Central memory CD8-positive, alpha-beta T cell (primary cell): ENCODE measurements around the gene GRIA4.

Source experiments
- ATAC-seq: fragments of 150-1000 bp; cut with Tn5 transposase; replicated peaks from 2 replicates; pipeline ENCODE4 v1.10.0; 2022; ENCODE audit warnings: mild to moderate bottlenecking, moderate FRiP score, moderate number of reproducible peaks; ENCODE audit not compliant: poor library complexity, severe bottlenecking; ENCODE audit errors: extremely low read depth
- DNase-seq, 2 donors: peaks; one replicate each; pipeline ENCODE4 v3.0.0; 2021; ENCODE audit warnings: low spot score in 2 of 2
- H3K27ac Mint-ChIP-seq: one replicate; pipeline ENCODE4 v1.8.0; 2022; ENCODE audit warnings: low read depth, mild to moderate bottlenecking, moderate library complexity, mixed read lengths
- H3K27me3 Mint-ChIP-seq: one replicate; pipeline ENCODE4 v1.8.0; 2022; ENCODE audit warnings: mixed read lengths
- H3K36me3 Mint-ChIP-seq: one replicate; pipeline ENCODE4 v1.8.0; 2022; ENCODE audit warnings: mild to moderate bottlenecking, moderate library complexity, mixed read lengths; ENCODE audit not compliant: insufficient read depth
- H3K4me1 Mint-ChIP-seq: one replicate; pipeline ENCODE4 v1.8.0; 2022; ENCODE audit warnings: mixed read lengths
- H3K4me3 Mint-ChIP-seq: one replicate; pipeline ENCODE4 v1.8.0; 2022; ENCODE audit warnings: mild to moderate bottlenecking, moderate library complexity, mixed read lengths
- H3K9me3 Mint-ChIP-seq: one replicate; pipeline ENCODE4 v1.8.0; 2022; ENCODE audit warnings: mixed read lengths

GRIA4 gene

GRCh38 chr11:105906517-105906916 lies 296.6 kb downstream of the GRIA4 start:
- Mint-ChIP-seq H3K9me3 (no peaks in the 10 kb centered on the region), H3K4me1 (no peaks in the 10 kb centered on the region), H3K36me3 (no peaks in the 10 kb centered on the region), H3K4me3 (no peak overlapping the region), H3K27ac (no peak overlapping the region), H3K27me3 (peaks cover 15% of the 10 kb centered on the region)
- DNase-seq (no peak), ATAC-seq (no peak)

- no peak for ATAC-seq
- no peaks in the 10 kb centered on the region for H3K4me1 Mint-ChIP-seq
- H3K4me3 Mint-ChIP-seq: no peak overlapping the region
- DNase-seq: no peak
- H3K27ac Mint-ChIP-seq: no peak overlapping the region
- H3K9me3 Mint-ChIP-seq: no peaks in the 10 kb centered on the region
- no peaks in the 10 kb centered on the region for H3K36me3 Mint-ChIP-seq
- peaks cover 7% of the 10 kb centered on the region for H3K27me3 Mint-ChIP-seq
These were observed 297.4 kb downstream of the GRIA4 start for GRCh38 chr11:105907319-105907718.

DNA sequence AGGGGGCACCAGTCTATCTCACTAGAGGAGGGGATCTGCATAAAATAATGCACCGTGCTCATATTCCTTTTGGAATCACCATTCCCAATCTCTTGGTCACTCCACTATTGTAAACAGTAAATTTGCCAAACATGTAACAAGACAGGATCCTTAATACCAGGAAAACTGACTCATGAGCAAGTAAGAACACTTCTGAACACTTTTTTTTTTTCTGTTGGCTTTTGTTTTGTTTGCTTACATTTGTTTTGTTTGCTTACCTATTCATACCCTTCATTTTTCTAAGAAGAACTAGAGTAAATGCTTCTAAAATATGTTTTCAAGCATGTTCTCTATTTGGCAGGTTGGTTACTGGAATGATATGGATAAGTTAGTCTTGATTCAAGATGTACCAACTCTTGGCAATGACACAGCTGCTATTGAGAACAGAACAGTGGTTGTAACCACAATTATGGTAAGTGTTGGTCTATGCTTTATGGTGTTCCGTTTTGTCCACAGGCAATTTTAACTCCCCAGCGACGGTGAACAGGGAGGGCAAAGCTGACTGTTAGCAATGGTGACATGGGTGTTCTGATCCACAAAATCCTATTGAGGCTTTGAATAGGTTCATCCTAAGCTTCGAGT lies 300.3 kb downstream of the GRIA4 start:
- Mint-ChIP-seq H3K36me3 (no peaks in the 10 kb centered on the region), H3K9me3 (no peaks in the 10 kb centered on the region), H3K27ac (no peak overlapping the region), H3K27me3 (no peaks in the 10 kb centered on the region), H3K4me3 (no peak overlapping the region), H3K4me1 (no peaks in the 10 kb centered on the region)
- no peak for ATAC-seq
- no peak for DNase-seq

- H3K27me3 Mint-ChIP-seq: no peaks in the 10 kb centered on the region
- H3K4me3 Mint-ChIP-seq: no peak overlapping the region
- no peak overlapping the region for H3K27ac Mint-ChIP-seq
- no peaks in the 10 kb centered on the region for H3K9me3 Mint-ChIP-seq
- no peaks in the 10 kb centered on the region for H3K4me1 Mint-ChIP-seq
- ATAC-seq (no peak), DNase-seq (no peak)
- H3K36me3 Mint-ChIP-seq: no peaks in the 10 kb centered on the region
These were observed 301.6 kb downstream of the GRIA4 start for GRCh38 chr11:105911454-105911853.

DNA sequence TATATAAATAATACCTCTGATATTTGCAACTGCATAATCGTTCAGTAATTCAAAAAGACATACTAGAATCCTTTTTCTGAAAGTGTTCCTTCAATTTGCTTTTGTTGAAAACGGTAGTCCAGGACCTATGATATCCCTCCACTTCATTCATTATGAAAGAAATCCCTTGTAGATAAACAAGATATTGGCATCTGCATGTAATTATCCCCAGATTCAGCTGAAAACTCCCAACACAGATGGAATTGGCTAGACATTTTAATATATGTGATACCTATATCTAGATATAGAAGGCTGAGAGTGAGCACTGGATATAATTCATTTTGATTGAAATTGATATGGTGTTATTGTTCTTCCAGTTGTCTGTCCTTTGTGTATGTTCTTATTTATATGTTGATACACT lies 302.8 kb downstream of the GRIA4 start:
- no peak for ATAC-seq
- Mint-ChIP-seq H3K27ac (no peak overlapping the region), H3K9me3 (no peaks in the 10 kb centered on the region)

DNA sequence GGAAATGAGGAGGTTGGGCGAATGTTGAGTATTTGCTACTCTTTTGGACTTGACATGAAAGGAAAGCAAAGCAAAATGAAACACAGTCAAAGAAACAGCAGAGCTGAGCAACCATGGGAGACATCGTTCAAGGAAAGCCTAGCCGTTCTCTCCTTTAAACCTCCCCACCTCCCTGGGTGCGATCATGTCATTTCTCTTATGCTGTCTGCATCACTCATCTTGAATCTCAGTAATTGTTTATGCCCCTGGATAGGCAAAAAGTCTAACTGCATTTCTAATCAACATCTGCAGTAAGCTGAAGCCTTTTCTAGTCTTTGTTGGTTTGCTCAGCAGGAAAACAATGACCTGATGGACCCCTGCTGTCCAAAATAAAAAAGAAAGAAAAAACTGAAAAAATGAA lies 305.1 kb downstream of the GRIA4 start:
- DNase-seq: no peak
- Mint-ChIP-seq H3K4me1 (no peaks in the 10 kb centered on the region), H3K9me3 (no peaks in the 10 kb centered on the region), H3K27ac (no peak overlapping the region), H3K36me3 (no peaks in the 10 kb centered on the region), H3K27me3 (no peaks in the 10 kb centered on the region), H3K4me3 (no peak overlapping the region)
- no peak for ATAC-seq

More for the DNA sequence above, 302.8 kb downstream of the GRIA4 start:
- Mint-ChIP-seq H3K36me3 (no peaks in the 10 kb centered on the region), H3K27me3 (no peaks in the 10 kb centered on the region), H3K4me1 (no peaks in the 10 kb centered on the region), H3K4me3 (no peak overlapping the region)
- no peak for DNase-seq

- H3K4me1 Mint-ChIP-seq: no peaks in the 10 kb centered on the region
- H3K27me3 Mint-ChIP-seq: no peaks in the 10 kb centered on the region
- H3K36me3 Mint-ChIP-seq: no peaks in the 10 kb centered on the region
- no peak overlapping the region for H3K27ac Mint-ChIP-seq
- ATAC-seq (no peak), DNase-seq (no peak)
- H3K9me3 Mint-ChIP-seq: no peaks in the 10 kb centered on the region
- H3K4me3 Mint-ChIP-seq: no peak overlapping the region
These were observed 308.2 kb downstream of the GRIA4 start for GRCh38 chr11:105918039-105918438.

DNA sequence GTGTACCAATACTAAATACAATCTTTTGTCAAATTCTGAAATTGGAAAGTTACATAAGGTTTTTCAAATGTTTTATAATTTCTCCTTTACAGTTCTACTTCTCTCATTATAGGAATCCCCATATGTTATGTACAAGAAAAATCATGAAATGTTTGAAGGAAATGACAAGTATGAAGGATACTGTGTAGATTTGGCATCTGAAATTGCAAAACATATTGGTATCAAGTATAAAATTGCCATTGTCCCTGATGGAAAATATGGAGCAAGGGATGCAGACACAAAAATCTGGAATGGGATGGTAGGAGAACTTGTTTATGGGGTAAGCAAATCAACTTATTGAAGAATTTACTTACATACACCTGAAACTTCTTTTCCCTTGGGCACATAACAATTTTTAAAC lies 308.7 kb downstream of the GRIA4 start:
- H3K9me3 Mint-ChIP-seq: no peaks in the 10 kb centered on the region
- no peak for DNase-seq
- ATAC-seq: no peak
- no peak overlapping the region for H3K27ac Mint-ChIP-seq
- no peaks in the 10 kb centered on the region for H3K4me1 Mint-ChIP-seq
- H3K4me3 Mint-ChIP-seq: no peak overlapping the region
- no peaks in the 10 kb centered on the region for H3K27me3 Mint-ChIP-seq
- no peaks in the 10 kb centered on the region for H3K36me3 Mint-ChIP-seq

DNA sequence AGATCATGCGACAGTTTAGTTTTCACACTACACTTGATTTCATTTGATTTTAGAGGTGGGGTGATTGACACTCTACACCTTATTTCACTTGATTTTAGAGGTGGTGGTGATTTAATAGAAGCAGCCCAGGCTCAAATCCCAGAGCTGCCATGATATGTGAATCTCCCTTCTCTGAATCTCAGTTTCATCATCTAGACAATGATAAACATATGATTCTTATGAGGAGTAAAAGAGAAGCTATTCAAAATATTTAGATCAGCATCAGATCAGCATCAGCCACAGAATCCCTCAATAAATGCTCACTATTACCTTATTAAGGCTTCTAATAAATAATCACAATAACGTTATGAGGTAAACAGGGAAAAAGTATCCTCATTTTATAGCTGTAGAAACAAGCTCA lies 313.4 kb downstream of the GRIA4 start:
- DNase-seq (no peak), ATAC-seq (no peak)
- Mint-ChIP-seq H3K4me1 (no peaks in the 10 kb centered on the region), H3K9me3 (no peaks in the 10 kb centered on the region), H3K36me3 (no peaks in the 10 kb centered on the region), H3K4me3 (no peak overlapping the region), H3K27me3 (no peaks in the 10 kb centered on the region), H3K27ac (no peak overlapping the region)

DNA sequence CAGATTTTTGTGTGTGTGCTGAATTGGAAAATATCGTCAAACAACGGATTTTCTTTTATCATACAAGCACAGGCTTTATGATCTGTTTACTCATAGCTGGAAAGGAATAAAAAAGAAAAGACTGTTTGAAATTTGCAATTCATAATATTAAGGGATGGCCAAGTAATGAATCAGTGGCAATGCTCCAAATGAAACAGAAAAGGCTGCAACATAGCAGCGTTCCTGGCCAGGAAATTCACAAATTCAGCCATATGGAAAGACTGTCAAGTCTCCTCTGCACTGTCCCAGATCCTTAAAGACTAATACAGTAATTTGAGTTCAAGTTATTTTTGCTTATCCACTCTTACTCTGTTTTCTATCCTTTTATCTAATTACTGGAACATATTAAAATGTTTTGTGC lies 313.9 kb downstream of the GRIA4 start:
- no peaks in the 10 kb centered on the region for H3K36me3 Mint-ChIP-seq
- no peaks in the 10 kb centered on the region for H3K27me3 Mint-ChIP-seq
- no peak overlapping the region for H3K4me3 Mint-ChIP-seq
- H3K27ac Mint-ChIP-seq: no peak overlapping the region
- DNase-seq (no peak), ATAC-seq (no peak)
- no peaks in the 10 kb centered on the region for H3K4me1 Mint-ChIP-seq
- no peaks in the 10 kb centered on the region for H3K9me3 Mint-ChIP-seq

GRCh38 chr11:105929084-105929955 lies 319.4 kb downstream of the GRIA4 start:
- no peaks in the 10 kb centered on the region for H3K36me3 Mint-ChIP-seq
- DNase-seq (no peak), ATAC-seq (no peak)
- H3K9me3 Mint-ChIP-seq: no peaks in the 10 kb centered on the region
- H3K4me3 Mint-ChIP-seq: no peak overlapping the region
- H3K27ac Mint-ChIP-seq: no peak overlapping the region
- no peaks in the 10 kb centered on the region for H3K4me1 Mint-ChIP-seq
- no peaks in the 10 kb centered on the region for H3K27me3 Mint-ChIP-seq

- H3K9me3 Mint-ChIP-seq: no peaks in the 10 kb centered on the region
- H3K36me3 Mint-ChIP-seq: no peaks in the 10 kb centered on the region
- no peak for ATAC-seq
- no peak for DNase-seq
- H3K27ac Mint-ChIP-seq: no peak overlapping the region
- H3K4me1 Mint-ChIP-seq: no peaks in the 10 kb centered on the region
- no peaks in the 10 kb centered on the region for H3K27me3 Mint-ChIP-seq
- no peak overlapping the region for H3K4me3 Mint-ChIP-seq
These were observed 323.8 kb downstream of the GRIA4 start for GRCh38 chr11:105933695-105934094.

DNA sequence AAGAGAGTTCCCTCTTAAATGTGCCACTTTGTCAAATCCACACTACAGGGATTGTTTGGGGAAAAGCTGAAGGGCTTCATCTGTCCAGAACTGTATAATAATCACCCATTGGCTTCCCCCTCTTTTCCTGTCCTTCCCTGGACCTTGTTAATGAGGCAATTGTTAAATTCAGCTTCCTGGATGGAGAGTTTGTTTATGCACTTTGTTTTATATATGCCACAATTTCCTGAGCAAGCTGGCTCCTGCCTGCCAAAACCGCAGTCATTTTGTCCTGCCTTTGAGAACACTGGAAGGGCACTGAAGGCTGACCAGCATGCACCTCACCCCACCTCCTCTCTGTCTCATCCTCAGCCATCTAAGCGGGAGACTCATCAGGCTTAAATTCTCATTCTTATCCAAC lies 325.9 kb downstream of the GRIA4 start:
- no peaks in the 10 kb centered on the region for H3K4me1 Mint-ChIP-seq
- no peaks in the 10 kb centered on the region for H3K9me3 Mint-ChIP-seq
- no peak overlapping the region for H3K27ac Mint-ChIP-seq
- no peak for DNase-seq
- no peaks in the 10 kb centered on the region for H3K36me3 Mint-ChIP-seq
- H3K27me3 Mint-ChIP-seq: no peaks in the 10 kb centered on the region
- ATAC-seq: no peak
- H3K4me3 Mint-ChIP-seq: no peak overlapping the region
